HFFc6 (cell line): Measurements from ENCODE around the gene ADGRG3. TPM values are rescaled to one million over a fixed set of nuclear protein-coding genes. Genes with fewer than 3 reads are reported as not detected.

Experiments
- DNase-seq: peaks from one replicate; pipeline ENCODE4 v3.0.0-alpha.2; 2018
- H3K27ac Mint-ChIP-seq: 2 replicates; pipeline ENCODE4 v1.8.0; 2020; ENCODE audit warnings: mild to moderate bottlenecking, mixed read lengths
- H3K27me3 Mint-ChIP-seq: 2 replicates; pipeline ENCODE4 v1.8.0; 2021; ENCODE audit warnings: mild to moderate bottlenecking, moderate library complexity, mixed read lengths; ENCODE audit not compliant: insufficient read depth
- H3K36me3 Mint-ChIP-seq: 2 replicates; pipeline ENCODE4 v1.8.0; 2021; ENCODE audit warnings: low read depth, mixed read lengths
- H3K4me1 Mint-ChIP-seq: 2 replicates; pipeline ENCODE4 v1.8.0; 2020; ENCODE audit warnings: low read depth, mixed read lengths
- H3K4me3 Mint-ChIP-seq: 2 replicates; pipeline ENCODE4 v1.8.0; 2020; ENCODE audit warnings: mild to moderate bottlenecking, moderate library complexity, mixed read lengths
- H3K9me3 Mint-ChIP-seq: 2 replicates; pipeline ENCODE4 v1.8.0; 2020; ENCODE audit warnings: mild to moderate bottlenecking, mixed read lengths
- total RNA-seq, 6 experiments: library from RNA; stranded (reverse); fragmentation: NEBNext Ultra II Directional; extraction: Animal tissue kit (Norgen Biotek cat#: 25700); gene quantifications; 2 replicates in 1 of 6; 3 replicates in 5 of 6; pipeline ENCODE4 v1.2.3, GENCODE V29; 2021
- TF ChIP-seq, protein P1 (sequence below): fragments of 200-600 bp; sonication (generic); IDR thresholded peaks from 2 replicates; pipeline ENCODE4 v1.5.0; 2021; ENCODE audit warnings: antibody characterized with exemption, mild to moderate bottlenecking

ADGRG3 gene
- total RNA-seq, 6 experiments from 2014 or later = not detected

DNA sequence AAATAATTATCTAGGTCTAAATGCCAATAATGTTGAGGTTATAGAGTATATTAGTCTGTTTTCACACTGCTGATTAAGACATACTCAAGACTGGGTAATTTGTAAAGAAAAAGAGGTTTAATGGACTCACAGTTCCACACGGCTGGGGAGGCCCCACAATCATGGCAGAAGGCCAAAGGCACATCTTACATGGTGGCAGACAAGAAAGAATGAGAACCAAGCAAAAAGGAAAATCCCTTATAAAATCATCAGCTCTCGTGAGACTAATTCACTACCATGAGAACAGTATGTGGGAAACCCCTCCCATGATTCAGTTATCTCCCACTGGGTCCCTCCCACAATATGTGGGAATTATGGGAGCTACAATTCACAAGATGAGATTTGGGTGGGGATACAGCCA lies 64.6 kb downstream of the ADGRG3 start:
- peaks cover 11% of the 10 kb centered on the region for H3K9me3 Mint-ChIP-seq
- H3K36me3 Mint-ChIP-seq = peaks cover 9% of the 10 kb centered on the region
- no peak for DNase-seq
- H3K4me3 Mint-ChIP-seq = no peak overlapping the region
- TF ChIP-seq, protein P1, sequence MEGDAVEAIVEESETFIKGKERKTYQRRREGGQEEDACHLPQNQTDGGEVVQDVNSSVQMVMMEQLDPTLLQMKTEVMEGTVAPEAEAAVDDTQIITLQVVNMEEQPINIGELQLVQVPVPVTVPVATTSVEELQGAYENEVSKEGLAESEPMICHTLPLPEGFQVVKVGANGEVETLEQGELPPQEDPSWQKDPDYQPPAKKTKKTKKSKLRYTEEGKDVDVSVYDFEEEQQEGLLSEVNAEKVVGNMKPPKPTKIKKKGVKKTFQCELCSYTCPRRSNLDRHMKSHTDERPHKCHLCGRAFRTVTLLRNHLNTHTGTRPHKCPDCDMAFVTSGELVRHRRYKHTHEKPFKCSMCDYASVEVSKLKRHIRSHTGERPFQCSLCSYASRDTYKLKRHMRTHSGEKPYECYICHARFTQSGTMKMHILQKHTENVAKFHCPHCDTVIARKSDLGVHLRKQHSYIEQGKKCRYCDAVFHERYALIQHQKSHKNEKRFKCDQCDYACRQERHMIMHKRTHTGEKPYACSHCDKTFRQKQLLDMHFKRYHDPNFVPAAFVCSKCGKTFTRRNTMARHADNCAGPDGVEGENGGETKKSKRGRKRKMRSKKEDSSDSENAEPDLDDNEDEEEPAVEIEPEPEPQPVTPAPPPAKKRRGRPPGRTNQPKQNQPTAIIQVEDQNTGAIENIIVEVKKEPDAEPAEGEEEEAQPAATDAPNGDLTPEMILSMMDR = no peak
- H3K4me1 Mint-ChIP-seq = peaks cover 23% of the 10 kb centered on the region
- no peak overlapping the region for H3K27ac Mint-ChIP-seq
- H3K27me3 Mint-ChIP-seq = peaks cover 5% of the 10 kb centered on the region

DNA sequence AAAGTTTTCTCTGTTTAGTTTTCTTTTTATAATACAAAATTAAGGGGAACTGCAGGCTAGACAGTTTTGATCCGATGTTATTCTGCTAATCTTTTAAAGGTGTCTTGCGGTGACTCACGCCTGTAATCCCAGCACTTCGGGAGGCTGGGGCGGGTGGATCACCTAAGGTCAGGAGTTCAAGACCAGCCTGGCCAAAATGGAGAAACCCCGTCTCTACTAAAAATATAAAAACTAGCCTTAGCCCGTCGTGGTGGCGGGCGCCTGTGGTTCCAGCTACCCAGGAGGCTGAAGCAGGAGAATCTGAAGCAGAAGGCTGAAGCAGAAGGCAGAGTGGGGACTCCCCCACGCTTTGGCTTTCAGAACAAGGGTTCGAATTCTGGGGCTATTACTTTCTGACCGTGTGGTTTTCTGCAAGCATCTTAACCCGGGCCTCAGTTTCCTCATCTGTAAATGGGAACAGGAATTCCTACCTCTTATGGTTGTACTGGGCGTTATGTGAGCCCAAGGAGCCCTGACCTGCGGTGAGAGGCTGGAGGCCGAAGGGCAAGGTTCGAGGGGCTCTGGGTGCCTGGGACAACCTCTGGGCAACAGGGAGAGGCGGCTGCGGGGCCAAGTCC lies 66.3 kb downstream of the ADGRG3 start:
- peak overlapping the region; percentile 97 for H3K4me3 Mint-ChIP-seq
- peaks cover 25% of the 10 kb centered on the region for H3K4me1 Mint-ChIP-seq
- TF ChIP-seq, protein P1 = no peak
- H3K36me3 Mint-ChIP-seq = peaks cover 9% of the 10 kb centered on the region
- no peak for DNase-seq
- H3K27ac Mint-ChIP-seq = peak overlapping the region; percentile 98
- H3K27me3 Mint-ChIP-seq = peaks cover 5% of the 10 kb centered on the region
- peaks cover 11% of the 10 kb centered on the region for H3K9me3 Mint-ChIP-seq

DNA sequence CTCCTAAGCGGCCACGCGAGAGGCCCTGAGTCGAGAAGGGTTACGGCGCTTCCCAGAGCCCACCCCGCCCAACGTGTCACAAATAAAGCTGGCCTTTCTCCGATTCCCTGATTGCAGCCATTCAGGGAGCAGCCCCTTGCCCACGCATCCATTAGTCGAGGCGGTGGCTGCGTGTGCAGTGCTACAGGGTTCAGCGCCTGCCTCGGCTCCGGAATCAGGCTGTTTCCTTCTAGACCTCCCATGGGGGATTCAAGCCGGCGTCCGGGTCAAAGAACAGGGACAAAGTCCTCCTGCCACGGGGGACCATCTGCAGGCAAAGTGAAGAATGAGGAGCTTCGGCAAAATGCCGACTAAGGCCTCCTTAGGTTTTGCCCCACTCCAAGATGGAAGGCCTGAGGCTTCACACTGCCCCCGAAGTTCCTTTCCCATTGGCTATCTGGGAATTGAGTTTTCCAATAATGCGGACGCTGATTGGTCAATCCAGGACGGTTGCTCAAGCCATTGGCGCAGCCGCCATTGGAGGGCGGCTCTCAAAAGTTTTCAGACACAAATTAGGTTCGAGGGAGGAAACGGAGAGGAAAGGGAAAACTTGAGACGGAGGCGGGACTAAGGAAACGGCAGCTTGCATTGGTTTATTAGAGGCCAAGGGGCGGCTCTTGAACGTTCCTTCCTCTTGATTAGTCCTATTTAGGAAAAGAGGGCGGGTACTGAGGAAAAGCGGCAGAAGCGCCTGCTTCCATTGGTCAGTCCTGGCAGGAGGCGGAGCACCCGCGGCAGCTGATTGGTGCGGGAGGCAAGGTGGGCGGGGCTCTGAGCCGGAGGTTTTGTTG lies 67.0 kb downstream of the ADGRG3 start:
- Mint-ChIP-seq H3K4me3 (peak overlapping the region; percentile 97), H3K27me3 (peaks cover 5% of the 10 kb centered on the region), H3K36me3 (peaks cover 9% of the 10 kb centered on the region), H3K27ac (peak overlapping the region; percentile 98), H3K9me3 (peaks cover 11% of the 10 kb centered on the region), H3K4me1 (peaks cover 25% of the 10 kb centered on the region)
- peak; percentile 100 for DNase-seq
- TF ChIP-seq, protein P1 = no peak

DNA sequence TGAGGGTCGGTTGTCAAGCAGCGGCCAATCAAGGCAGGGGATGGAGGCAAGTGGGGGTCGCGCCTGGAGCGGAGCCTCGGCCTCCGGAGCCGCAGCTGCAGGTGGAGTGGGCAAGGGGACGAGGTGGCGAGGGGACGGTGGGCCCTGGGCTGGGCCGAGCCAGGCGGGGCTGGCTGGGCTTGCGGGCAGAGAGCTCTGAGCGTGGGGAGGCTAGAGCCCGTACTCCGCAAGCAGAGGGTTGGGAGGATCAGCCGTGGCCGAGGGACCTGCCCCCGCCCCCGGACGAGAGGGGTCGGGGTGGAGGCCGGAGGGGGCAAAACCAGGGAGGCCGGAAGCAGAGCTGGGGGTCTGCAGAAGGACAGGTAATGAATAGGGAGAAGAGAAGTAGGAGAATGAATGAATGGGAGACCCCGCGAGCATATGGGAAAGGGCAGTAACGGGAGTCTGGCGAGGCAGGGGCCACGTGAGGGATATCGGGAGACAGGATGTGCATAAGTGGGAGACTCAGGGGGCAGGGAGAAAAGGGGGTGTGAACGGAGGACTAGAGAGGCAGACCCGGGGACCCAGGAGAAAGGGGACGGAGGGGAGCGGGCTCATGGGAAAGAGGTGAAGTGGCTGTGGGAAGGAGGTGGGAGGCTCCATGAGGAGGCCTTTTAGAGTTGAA lies 67.8 kb downstream of the ADGRG3 start, which contains the start of gene KATNB1:
Gene KATNB1, plus strand, starts transcription at position 16 of the 664 bp plus-strand sequence. CDS start 1,474 bp downstream, outside the sequence.
- peak within 1 kb of the TSS; percentile 97 for H3K4me3 Mint-ChIP-seq

More for the DNA sequence above, 67.8 kb downstream of the ADGRG3 start, which contains the start of gene KATNB1:
- Mint-ChIP-seq H3K4me1 (peaks cover 25% of the 10 kb centered on the region), H3K27ac (peak within 1 kb of the TSS; percentile 98), H3K36me3 (peaks cover 9% of the 10 kb centered on the region), H3K27me3 (peaks cover 5% of the 10 kb centered on the region), H3K9me3 (peaks cover 11% of the 10 kb centered on the region)
- DNase-seq = no peak
- TF ChIP-seq, protein P1 = no peak
